Measurements from ENCODE around the gene GPR149.

The GPR149 gene

GRCh38 chr3:154314152-154314551 is 115.8 kb downstream of the GPR149 start:
- peaks cover 82% of the 10 kb centered on the region for H3K36me3 Mint-ChIP-seq
- no peak for ATAC-seq
- H3K9me3 Mint-ChIP-seq: no peaks in the 10 kb centered on the region
- no peak for DNase-seq (ENCODE audit: low spot score in 2 of 2)
- H3K4me3 Mint-ChIP-seq: no peak overlapping the region
- H3K27ac Mint-ChIP-seq: no peak overlapping the region
- no peaks in the 10 kb centered on the region for H3K4me1 Mint-ChIP-seq

GRCh38 chr3:154310840-154311239 is 119.2 kb downstream of the GPR149 start:
- Mint-ChIP-seq H3K27ac (no peak overlapping the region), H3K4me3 (no peak overlapping the region), H3K4me1 (peaks cover 14% of the 10 kb centered on the region), H3K36me3 (peaks cover 100% of the 10 kb centered on the region), H3K9me3 (no peaks in the 10 kb centered on the region)
- DNase-seq (ENCODE audit: low spot score in 2 of 2): no peak
- peak; percentile 62 for ATAC-seq

- peaks cover 14% of the 10 kb centered on the region for H3K4me1 Mint-ChIP-seq
- peak overlapping the region; percentile 49 for H3K27ac Mint-ChIP-seq
- no peak overlapping the region for H3K4me3 Mint-ChIP-seq
- H3K9me3 Mint-ChIP-seq: no peaks in the 10 kb centered on the region
- ATAC-seq: peak; percentile 51
- H3K36me3 Mint-ChIP-seq: peaks cover 100% of the 10 kb centered on the region
- DNase-seq (ENCODE audit: low spot score in 2 of 2): no peak
Measured at GRCh38 chr3:154307363-154307762, 122.6 kb downstream of the GPR149 start.

GRCh38 chr3:154304936-154305335 is 125.1 kb downstream of the GPR149 start:
- ATAC-seq: no peak
- Mint-ChIP-seq H3K36me3 (peaks cover 100% of the 10 kb centered on the region), H3K27ac (no peak overlapping the region), H3K4me1 (peaks cover 14% of the 10 kb centered on the region), H3K9me3 (no peaks in the 10 kb centered on the region), H3K4me3 (no peak overlapping the region)
- DNase-seq (ENCODE audit: low spot score in 2 of 2): no peak

- ATAC-seq: no peak
- no peak overlapping the region for H3K4me3 Mint-ChIP-seq
Measured at GRCh38 chr3:154304116-154304786, 125.7 kb downstream of the GPR149 start.

GRCh38 chr3:154301561-154301960 is 128.4 kb downstream of the GPR149 start:
- no peak overlapping the region for H3K27ac Mint-ChIP-seq
- DNase-seq (ENCODE audit: low spot score in 2 of 2): no peak

More at GRCh38 chr3:154304116-154304786, 125.7 kb downstream of the GPR149 start:
- peaks cover 100% of the 10 kb centered on the region for H3K36me3 Mint-ChIP-seq
- no peak overlapping the region for H3K27ac Mint-ChIP-seq
- no peak for DNase-seq (ENCODE audit: low spot score in 2 of 2)
- H3K4me1 Mint-ChIP-seq: peaks cover 14% of the 10 kb centered on the region
- H3K9me3 Mint-ChIP-seq: no peaks in the 10 kb centered on the region

GRCh38 chr3:154294016-154294415 is 136.0 kb downstream of the GPR149 start:
- Mint-ChIP-seq H3K27ac (peak overlapping the region; percentile 58), H3K4me1 (no peaks in the 10 kb centered on the region), H3K9me3 (no peaks in the 10 kb centered on the region), H3K4me3 (no peak overlapping the region), H3K36me3 (peaks cover 100% of the 10 kb centered on the region)
- no peak for ATAC-seq
- DNase-seq (ENCODE audit: low spot score in 2 of 2): no peak

More at GRCh38 chr3:154301561-154301960, 128.4 kb downstream of the GPR149 start:
- no peak for ATAC-seq
- H3K4me3 Mint-ChIP-seq: no peak overlapping the region
- H3K9me3 Mint-ChIP-seq: no peaks in the 10 kb centered on the region
- no peaks in the 10 kb centered on the region for H3K4me1 Mint-ChIP-seq
- peaks cover 100% of the 10 kb centered on the region for H3K36me3 Mint-ChIP-seq

- peaks cover 100% of the 10 kb centered on the region for H3K36me3 Mint-ChIP-seq
- no peak overlapping the region for H3K27ac Mint-ChIP-seq
- DNase-seq (ENCODE audit: low spot score in 2 of 2) (no peak), ATAC-seq (no peak)
- H3K4me3 Mint-ChIP-seq: no peak overlapping the region
- no peaks in the 10 kb centered on the region for H3K4me1 Mint-ChIP-seq
- no peaks in the 10 kb centered on the region for H3K9me3 Mint-ChIP-seq
Measured at GRCh38 chr3:154290187-154290586, 139.8 kb downstream of the GPR149 start.

Measured in stimulated activated effector memory CD8-positive, alpha-beta T cell treated with anti-CD3 and anti-CD28 coated beads, Interleukin-12 subunit alpha, Interleukin-12 subunit beta, amount 100 ng/mL, for 72 hours (primary cell).